GM21528 (cell line): ENCODE results near the gene PANX2.
"Not testable (repeated sequence)": the region's sequence is repeated elsewhere in the genome, so short reads cannot be mapped to it uniquely, and the experiment has no call there.

Source experiments
- ATAC-seq: cut with Tn5 transposase; IDR thresholded peaks from one replicate; pipeline ENCODE4 v1.9.1; 2021; ENCODE audit warnings: mild to moderate bottlenecking, moderate library complexity; ENCODE audit not compliant: unreplicated experiment, low FRiP score

Gene PANX2

DNA sequence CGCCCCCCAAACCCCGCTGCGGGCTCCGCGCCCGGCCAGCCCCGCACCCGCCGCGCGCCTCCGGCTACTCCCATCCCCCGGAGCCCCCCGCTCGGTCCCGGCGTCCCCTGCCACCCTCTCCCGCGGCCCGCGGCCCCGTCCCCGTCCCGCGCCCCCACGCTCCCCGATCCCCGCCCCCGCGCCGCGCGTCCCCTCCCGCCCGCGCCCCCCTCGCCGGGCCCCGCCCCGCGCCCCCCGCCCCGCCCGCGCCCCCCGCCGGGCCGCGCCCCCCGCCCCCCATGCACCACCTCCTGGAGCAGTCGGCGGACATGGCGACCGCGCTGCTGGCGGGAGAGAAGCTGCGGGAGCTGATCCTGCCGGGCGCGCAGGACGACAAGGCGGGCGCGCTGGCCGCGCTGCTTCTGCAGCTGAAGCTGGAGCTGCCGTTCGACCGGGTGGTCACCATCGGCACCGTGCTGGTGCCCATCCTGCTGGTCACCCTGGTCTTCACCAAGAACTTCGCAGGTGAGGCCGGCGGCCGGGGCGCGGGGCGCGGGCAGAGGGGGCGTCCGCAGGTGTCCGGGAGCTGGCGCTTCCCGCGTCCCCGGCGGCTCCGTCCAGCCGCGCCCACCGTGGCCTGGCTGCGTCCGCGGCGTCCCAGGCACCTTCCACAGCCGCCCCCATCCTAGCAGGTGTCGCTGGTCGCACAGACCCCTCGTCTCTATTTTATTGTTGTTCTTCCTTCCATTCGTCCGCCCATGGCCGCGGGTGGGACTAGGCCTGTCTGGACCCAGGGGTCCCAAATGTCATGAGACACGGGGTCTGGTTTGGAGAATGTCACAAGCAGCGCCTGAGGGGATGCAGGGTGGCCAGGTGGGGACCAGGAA is at the start of gene PANX2:
TSS of gene PANX2 (plus strand) at position 279 of the 866 bp plus-strand sequence. CDS start at position 279, 0 bp downstream.
- ATAC-seq, result no peak

DNA sequence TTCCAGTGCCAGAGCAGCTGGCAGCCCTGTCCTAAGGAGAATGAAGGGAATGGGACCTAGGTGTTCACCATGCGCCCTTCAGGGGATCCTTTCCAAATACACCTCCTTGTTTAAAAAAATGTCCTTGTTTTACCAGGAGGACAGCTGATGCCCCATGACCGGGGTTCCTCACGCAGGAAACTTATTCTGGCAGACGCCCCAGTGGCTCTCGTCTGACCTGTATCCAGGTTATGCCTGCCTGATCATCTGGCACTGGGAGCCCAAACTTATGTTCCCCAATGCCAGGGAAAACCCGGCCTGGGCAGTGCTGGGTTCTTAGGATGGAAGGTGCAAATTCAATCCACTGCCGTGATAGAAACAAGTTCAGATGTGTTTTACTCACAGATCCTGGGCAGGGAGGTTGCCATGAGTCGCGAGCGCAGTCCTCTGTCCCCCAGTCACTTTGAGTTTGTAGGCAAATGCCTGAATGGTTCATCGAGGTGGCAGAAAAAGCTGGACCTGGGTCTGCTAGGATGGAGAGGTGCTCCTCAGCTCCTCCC is 49.3 kb upstream of the PANX2 start:
- ATAC-seq, result no peak

DNA sequence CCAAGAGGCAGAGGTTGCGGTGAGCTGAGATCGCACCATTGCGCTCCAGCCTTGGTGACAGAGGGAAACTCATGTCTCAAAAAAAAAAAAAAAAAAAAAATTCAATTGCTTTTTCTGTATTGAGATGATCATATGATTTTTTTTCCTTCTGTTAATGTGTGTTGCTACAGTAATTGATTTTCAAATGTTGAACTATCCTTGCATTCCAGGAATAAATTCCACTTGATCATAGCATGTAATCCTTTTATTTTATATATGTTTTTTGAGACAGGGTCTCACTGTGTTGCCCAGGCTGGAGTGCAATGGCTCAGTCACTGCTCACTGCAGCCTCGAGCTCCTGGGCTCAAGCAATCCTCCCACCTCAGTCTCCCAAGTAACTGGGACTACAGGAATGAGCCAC is 47.4 kb upstream of the PANX2 start:
- no peak for ATAC-seq

- no peak for ATAC-seq
Measured at GRCh38 chr22:50125029-50125428, 45.5 kb upstream of the PANX2 start.

GRCh38 chr22:50129121-50129736 is 41.3 kb upstream of the PANX2 start:
- no peak for ATAC-seq

GRCh38 chr22:50131894-50132293 is 38.6 kb upstream of the PANX2 start:
- ATAC-seq, result no peak

- no peak for ATAC-seq
Measured at GRCh38 chr22:50134481-50134880, 36.0 kb upstream of the PANX2 start.

GRCh38 chr22:50136581-50137015 is 33.9 kb upstream of the PANX2 start:
- no peak for ATAC-seq

DNA sequence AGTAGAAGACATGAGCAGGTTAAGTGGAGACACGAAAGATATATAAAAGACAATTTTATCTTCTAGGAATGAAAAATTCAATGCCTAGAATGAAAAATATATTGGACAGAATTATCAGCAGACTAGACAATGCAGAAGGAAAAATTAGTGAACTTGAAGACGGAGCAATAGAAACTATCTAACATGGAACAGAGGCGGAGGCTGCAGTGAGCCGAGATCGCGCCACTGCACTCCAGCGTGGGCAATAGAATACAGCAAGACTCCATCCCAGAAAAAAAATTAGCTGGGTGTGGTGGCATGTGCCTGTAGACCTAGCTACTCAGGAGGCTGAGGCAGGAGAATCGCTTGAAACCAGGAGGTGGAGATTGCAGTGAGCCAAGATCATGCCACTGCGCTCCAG is 33.3 kb upstream of the PANX2 start:
- ATAC-seq, result not testable (repeated sequence)

GRCh38 chr22:50138041-50138440 is 32.5 kb upstream of the PANX2 start:
- ATAC-seq, result no peak

- no peak for ATAC-seq
Measured at GRCh38 chr22:50138988-50139387, 31.5 kb upstream of the PANX2 start.

GRCh38 chr22:50139843-50140415 is 30.6 kb upstream of the PANX2 start:
- ATAC-seq, result no peak

DNA sequence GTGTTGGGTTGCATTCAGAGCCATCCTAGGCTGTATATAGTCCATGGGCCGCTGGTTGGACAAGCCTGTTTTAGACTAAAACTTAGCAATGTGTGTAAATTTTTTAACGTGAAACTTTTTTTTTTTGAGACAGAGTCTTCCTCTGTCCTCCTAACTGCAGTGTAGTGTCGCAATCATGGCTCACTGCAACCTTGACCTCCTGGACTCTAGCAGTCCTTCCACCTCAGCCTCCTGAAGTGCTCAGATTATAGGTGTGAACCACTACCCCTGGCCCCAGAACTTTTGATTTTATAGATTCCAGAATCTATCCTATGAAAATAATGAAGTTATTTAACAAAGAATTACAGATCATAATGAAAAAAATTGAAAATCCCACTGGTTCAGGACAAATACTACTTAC is 29.9 kb upstream of the PANX2 start:
- ATAC-seq, result no peak

- ATAC-seq, result no peak
Measured at GRCh38 chr22:50141462-50141861, 29.1 kb upstream of the PANX2 start.

GRCh38 chr22:50141891-50142363 is 28.6 kb upstream of the PANX2 start:
- ATAC-seq, result no peak

GRCh38 chr22:50143096-50143495 is 27.4 kb upstream of the PANX2 start:
- ATAC-seq, result no peak

DNA sequence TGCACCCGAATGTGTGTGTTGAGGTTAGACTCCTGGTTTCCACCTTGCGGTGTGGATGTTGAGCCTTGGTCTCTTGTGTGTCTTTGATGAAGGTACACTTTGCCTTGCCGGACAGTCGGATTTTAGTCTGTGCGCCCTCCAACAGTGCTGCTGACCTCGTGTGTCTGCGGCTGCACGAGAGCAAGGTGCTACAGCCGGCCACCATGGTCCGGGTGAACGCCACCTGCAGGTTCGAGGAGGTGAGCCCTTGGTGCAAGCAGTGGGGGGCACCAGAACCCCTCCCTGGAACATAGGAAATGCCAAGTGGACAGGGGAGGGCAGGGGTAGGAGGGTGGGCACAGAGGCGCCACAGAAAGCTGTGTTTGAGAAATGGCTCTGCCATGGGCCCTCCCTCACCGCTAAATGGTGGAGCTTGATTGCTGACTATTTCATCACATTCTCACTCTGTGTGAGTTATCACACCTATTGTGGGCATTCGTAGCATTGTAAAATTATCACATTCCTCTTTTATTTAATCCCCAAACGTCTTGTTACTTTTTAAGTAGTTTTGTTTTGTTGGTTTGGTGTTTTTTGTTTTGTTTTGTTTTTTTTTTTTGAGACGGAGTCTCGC is 26.4 kb upstream of the PANX2 start:
- no peak for ATAC-seq

- ATAC-seq, result no peak
Measured at GRCh38 chr22:50145721-50146438, 24.7 kb upstream of the PANX2 start.

DNA sequence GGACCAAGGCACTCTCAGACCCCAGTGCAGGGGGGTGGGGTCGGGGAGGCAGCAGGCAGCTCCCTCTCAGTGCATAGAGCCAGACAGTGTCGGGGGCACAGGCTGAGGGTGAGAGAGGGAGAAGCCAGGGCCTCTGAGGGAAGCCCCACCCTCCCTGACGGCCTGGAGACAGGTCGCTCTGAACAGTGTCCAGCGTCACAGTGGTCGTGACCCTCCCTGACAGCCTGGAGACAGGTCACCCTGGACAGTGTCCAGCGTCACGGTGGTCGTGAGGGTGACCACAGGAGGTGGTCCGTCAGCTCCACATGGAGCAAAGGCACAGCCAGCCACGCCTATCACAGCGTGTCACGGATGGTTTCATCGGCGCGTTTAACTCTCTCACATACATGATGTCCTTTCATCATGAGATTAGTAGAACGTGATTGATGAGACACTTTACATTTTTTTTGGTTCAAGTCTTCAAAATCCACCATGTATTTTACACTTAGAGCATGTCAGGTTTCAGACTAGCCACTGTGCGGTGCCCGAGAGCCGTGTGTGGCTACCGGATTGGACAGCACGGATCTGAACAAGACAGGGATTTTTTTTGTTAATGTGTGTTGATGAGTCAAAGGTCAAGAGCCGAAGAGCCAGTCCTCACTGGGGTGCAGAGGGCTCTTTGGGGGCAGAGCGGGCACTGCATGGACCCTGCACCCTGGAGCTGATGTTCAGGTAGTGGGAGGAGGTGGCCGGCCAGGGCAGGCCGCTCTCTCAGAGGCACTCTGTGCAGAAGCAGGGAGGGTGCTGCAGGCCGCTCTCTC is 23.9 kb upstream of the PANX2 start:
- ATAC-seq, result no peak
